Activated T-cell treated with anti-CD3 and anti-CD28 coated beads for 48 hours (primary cell): Measurements from ENCODE around the gene MT2A.
"Not testable (repeated sequence)": the region's sequence is repeated elsewhere in the genome, so short reads cannot be mapped to it uniquely, and the experiment has no call there.

ENCODE experiments used
- DNase-seq: peaks from one replicate; pipeline ENCODE4 v3.0.0-alpha.2; 2020; ENCODE audit warnings: low read depth

Gene MT2A

GRCh38 chr16:56621665-56622445, 13.5 kb downstream of the MT2A start:
- DNase-seq, result not testable (repeated sequence)

GRCh38 chr16:56623184-56623583, 14.8 kb downstream of the MT2A start:
- DNase-seq, result not testable (repeated sequence)

GRCh38 chr16:56623637-56624036, 15.3 kb downstream of the MT2A start:
- DNase-seq, result no peak

- DNase-seq, result peak; percentile 74
These were observed 17.0 kb downstream of the MT2A start, which contains the start of gene MT1E for GRCh38 chr16:56625140-56625942. Gene MT1E (plus strand): TSS chr16:56625781. CDS start chr16:56625852, 71 bp downstream.

- DNase-seq, result no peak
These were observed 17.7 kb downstream of the MT2A start for GRCh38 chr16:56625943-56626654.

GRCh38 chr16:56626685-56627084, 18.3 kb downstream of the MT2A start:
- no peak for DNase-seq

- DNase-seq, result no peak
These were observed 20.3 kb downstream of the MT2A start for GRCh38 chr16:56628486-56629350.

GRCh38 chr16:56629531-56629930, 21.1 kb downstream of the MT2A start:
- no peak for DNase-seq

GRCh38 chr16:56630134-56630533, 21.8 kb downstream of the MT2A start:
- no peak for DNase-seq

GRCh38 chr16:56631197-56631596, 22.8 kb downstream of the MT2A start:
- DNase-seq, result no peak

- DNase-seq, result no peak
These were observed 23.4 kb downstream of the MT2A start for GRCh38 chr16:56631832-56632155.

- no peak for DNase-seq
These were observed 23.9 kb downstream of the MT2A start, which contains the start of gene MT1M for GRCh38 chr16:56632156-56632847. Gene MT1M (plus strand): TSS chr16:56632659. CDS start chr16:56632732, 73 bp downstream.

- no peak for DNase-seq
These were observed 24.5 kb downstream of the MT2A start for GRCh38 chr16:56632848-56633365.

GRCh38 chr16:56633535-56633934, 25.2 kb downstream of the MT2A start:
- DNase-seq, result no peak

- no peak for DNase-seq
These were observed 26.5 kb downstream of the MT2A start for GRCh38 chr16:56634715-56635440.

- DNase-seq, result no peak
These were observed 27.1 kb downstream of the MT2A start for GRCh38 chr16:56635441-56635967.

GRCh38 chr16:56636616-56637413, 28.4 kb downstream of the MT2A start:
- DNase-seq, result no peak

GRCh38 chr16:56637814-56638750, 29.7 kb downstream of the MT2A start, which contains the start of gene MT1A:
Gene MT1A (plus strand): TSS chr16:56638666. CDS start chr16:56638739, 73 bp downstream.
- no peak for DNase-seq
